ENCODE measurements around the gene OSGIN1.

Gene OSGIN1

DNA sequence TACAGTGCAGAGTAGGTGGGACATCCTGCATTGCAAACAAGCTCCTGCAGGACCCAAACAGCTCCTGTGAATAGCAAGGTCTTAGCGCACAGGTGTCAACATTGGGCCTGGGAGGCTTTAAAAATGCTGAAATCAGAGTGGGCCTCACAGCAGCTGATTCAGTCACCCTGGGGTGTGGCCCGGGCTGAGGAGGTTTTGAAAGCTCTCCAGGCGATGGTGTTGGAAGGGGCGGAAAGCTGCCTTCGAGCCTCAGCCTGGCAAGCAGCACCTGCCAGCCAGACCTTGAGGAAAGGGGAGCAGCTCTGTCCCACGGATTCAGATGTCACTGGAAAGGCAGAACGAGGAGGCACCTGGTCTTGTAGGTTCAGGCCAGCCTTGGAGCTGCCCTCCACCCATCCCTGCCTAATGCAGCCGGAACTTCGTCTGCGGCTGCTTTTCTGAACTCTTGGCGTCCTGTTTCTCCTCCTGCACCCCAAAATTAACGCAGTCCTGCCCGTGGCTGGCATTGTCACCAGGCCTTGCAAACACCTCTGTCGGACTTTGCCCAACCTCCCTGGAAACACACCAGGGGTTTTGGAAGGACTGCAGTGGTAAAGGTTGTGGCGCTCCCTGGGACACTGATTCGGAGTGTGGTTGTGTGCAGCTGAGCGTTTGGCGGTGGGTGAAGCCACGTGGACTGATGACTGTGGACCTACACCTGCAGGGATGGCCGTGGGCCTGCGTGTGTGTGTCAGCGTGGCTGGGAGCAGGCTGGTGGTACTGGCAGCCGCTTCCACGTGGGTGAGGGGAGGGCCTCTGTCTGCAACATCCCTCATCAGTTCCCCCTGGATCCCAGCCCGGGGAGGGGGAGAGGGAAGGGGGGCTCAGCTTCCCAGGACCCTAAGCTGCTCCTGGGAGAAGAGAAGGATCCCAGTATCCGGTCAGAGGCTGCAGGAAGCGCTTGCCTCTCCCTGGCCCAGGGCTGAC is 18.4 kb downstream of the OSGIN1 start:
- H3K9ac ChIP-seq (ENCODE audit: low read length): no peak overlapping the region
- no peak overlapping the region for H4K91ac ChIP-seq (ENCODE audit: low read depth, low read length)
- H2AFZ ChIP-seq (ENCODE audit: insufficient read depth, low read length, poor library complexity): no peak overlapping the region
- H2AK5ac ChIP-seq (ENCODE audit: low read length): no peak overlapping the region
- no peak overlapping the region for H4K8ac ChIP-seq (ENCODE audit: low read depth, low read length)
- H3K4me2 ChIP-seq (ENCODE audit: low read length): no peak overlapping the region
- no peak overlapping the region for H3K4ac ChIP-seq (ENCODE audit: low read depth, low read length)
- peaks cover 14% of the 10 kb centered on the region for H3K27me3 ChIP-seq (ENCODE audit: insufficient read depth, low read length)
- H4K12ac ChIP-seq (ENCODE audit: low read depth, low read length): no peak overlapping the region
- no peak overlapping the region for H2BK5ac ChIP-seq (ENCODE audit: low read depth, low read length, poor library complexity)
- H3K9me3 ChIP-seq (ENCODE audit: insufficient read depth, low read depth, low read length): peaks cover 4% of the 10 kb centered on the region
- H3K79me2 ChIP-seq (ENCODE audit: control insufficient read depth, insufficient read depth, low read length, poor library complexity): no peaks in the 10 kb centered on the region
- H3K4me3 ChIP-seq (ENCODE audit: low read depth, low read length): no peak overlapping the region
- no peak overlapping the region for H3K23ac ChIP-seq (ENCODE audit: low read length)
- H2BK12ac ChIP-seq (ENCODE audit: low read length): no peak overlapping the region
- no peak overlapping the region for H3K14ac ChIP-seq (ENCODE audit: low read length)
- H3K4me1 ChIP-seq (ENCODE audit: control insufficient read depth in 1 of 2, insufficient read depth in 2 of 2, low read length in 2 of 2): no peaks in the 10 kb centered on the region
- H3K36me3 ChIP-seq (ENCODE audit: control insufficient read depth in 1 of 2, insufficient read depth in 2 of 2, low read length in 2 of 2): no peaks in the 10 kb centered on the region
- H3K79me1 ChIP-seq (ENCODE audit: low read length): no peaks in the 10 kb centered on the region
- no peak overlapping the region for H3K18ac ChIP-seq (ENCODE audit: low read length)
- H2BK120ac ChIP-seq (ENCODE audit: insufficient read depth, low read length, poor library complexity): no peak overlapping the region
- no peak overlapping the region for H3K27ac ChIP-seq (ENCODE audit: low read depth, low read length)
- DNase-seq: no peak
- WGBS (ENCODE audit: extremely low coverage, insufficient coverage, insufficient read length): no CpG with 5 or more reads among the region's 27 CpGs

DNA sequence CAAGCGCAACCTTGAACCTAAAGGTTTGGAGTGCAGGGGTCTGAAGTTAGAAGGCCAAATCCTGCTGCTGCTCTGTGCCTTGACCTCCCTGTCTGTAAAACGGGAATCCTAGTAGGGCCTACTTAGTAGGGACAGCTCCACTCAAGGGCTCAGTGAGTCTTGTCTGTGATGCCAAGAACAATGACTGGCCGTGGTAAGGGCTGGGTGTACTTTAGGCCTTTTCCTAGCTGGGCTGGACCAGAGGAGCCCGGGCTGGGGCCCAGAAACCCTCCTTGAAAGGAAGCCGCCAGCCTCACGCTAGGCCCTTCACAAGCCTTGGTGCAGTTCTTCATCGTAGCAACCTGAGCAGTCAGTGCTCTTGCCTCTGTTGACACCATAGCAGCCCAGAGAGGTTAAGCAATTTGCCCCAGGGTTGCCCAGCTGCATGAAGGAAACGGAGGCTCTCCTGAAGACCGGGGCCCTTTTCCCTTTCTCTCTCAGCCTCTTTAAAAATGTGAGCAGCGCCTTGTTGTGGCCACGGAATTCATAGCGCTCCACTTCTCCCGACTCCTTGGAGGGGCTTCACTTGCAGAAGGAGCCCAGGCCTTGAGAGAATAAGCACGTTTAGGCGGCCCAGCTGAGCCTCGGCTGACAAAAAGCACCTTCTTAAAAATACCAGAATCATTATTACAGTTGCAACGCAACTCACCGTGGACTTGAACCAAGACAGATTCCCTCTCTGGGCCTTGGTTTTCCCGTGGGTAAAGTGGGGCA is 19.4 kb downstream of the OSGIN1 start:
- no peak overlapping the region for H3K18ac ChIP-seq (ENCODE audit: low read length)
- no peak overlapping the region for H3K4me2 ChIP-seq (ENCODE audit: low read length)
- H3K14ac ChIP-seq (ENCODE audit: low read length): no peak overlapping the region
- H4K8ac ChIP-seq (ENCODE audit: low read depth, low read length): no peak overlapping the region
- no peak overlapping the region for H2AFZ ChIP-seq (ENCODE audit: insufficient read depth, low read length, poor library complexity)
- H3K4ac ChIP-seq (ENCODE audit: low read depth, low read length): no peak overlapping the region
- no peak overlapping the region for H3K4me3 ChIP-seq (ENCODE audit: low read depth, low read length)
- no peak for DNase-seq
- no peak overlapping the region for H2BK12ac ChIP-seq (ENCODE audit: low read length)
- H2BK5ac ChIP-seq (ENCODE audit: low read depth, low read length, poor library complexity): no peak overlapping the region
- no CpG with 5 or more reads among the region's 19 CpGs for WGBS (ENCODE audit: extremely low coverage, insufficient coverage, insufficient read length)
- no peaks in the 10 kb centered on the region for H3K36me3 ChIP-seq (ENCODE audit: control insufficient read depth in 1 of 2, insufficient read depth in 2 of 2, low read length in 2 of 2)
- H3K27me3 ChIP-seq (ENCODE audit: insufficient read depth, low read length): peaks cover 14% of the 10 kb centered on the region
- no peaks in the 10 kb centered on the region for H3K4me1 ChIP-seq (ENCODE audit: control insufficient read depth in 1 of 2, insufficient read depth in 2 of 2, low read length in 2 of 2)
- H4K12ac ChIP-seq (ENCODE audit: low read depth, low read length): no peak overlapping the region
- no peak overlapping the region for H2BK120ac ChIP-seq (ENCODE audit: insufficient read depth, low read length, poor library complexity)
- H3K23ac ChIP-seq (ENCODE audit: low read length): no peak overlapping the region
- peaks cover 7% of the 10 kb centered on the region for H3K9me3 ChIP-seq (ENCODE audit: insufficient read depth, low read depth, low read length)
- H3K27ac ChIP-seq (ENCODE audit: low read depth, low read length): no peak overlapping the region
- H3K79me1 ChIP-seq (ENCODE audit: low read length): no peaks in the 10 kb centered on the region
- no peak overlapping the region for H4K91ac ChIP-seq (ENCODE audit: low read depth, low read length)
- H3K9ac ChIP-seq (ENCODE audit: low read length): no peak overlapping the region
- H2AK5ac ChIP-seq (ENCODE audit: low read length): no peak overlapping the region
- H3K79me2 ChIP-seq (ENCODE audit: control insufficient read depth, insufficient read depth, low read length, poor library complexity): no peaks in the 10 kb centered on the region

DNA sequence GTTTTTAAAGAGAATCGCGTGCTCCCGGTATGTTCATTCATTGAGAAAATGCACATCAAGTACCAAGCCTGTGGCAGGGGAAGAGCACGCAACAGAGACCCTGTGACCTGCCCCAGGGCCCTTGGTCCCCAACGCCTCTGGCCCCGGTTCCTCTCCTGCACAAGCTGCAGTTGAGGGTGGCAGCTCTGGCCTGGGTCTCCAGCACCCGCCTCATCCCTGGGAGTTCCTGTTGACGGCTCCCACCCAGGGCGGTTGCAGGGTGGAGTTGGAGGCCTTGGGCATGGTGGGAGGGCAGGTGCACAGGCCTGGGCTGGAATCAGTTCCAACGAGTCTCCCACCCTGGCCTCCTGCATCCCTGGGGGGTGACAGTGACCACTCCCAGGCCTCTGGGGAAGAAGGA is 20.0 kb downstream of the OSGIN1 start:
- no peak overlapping the region for H4K12ac ChIP-seq (ENCODE audit: low read depth, low read length)

DNA sequence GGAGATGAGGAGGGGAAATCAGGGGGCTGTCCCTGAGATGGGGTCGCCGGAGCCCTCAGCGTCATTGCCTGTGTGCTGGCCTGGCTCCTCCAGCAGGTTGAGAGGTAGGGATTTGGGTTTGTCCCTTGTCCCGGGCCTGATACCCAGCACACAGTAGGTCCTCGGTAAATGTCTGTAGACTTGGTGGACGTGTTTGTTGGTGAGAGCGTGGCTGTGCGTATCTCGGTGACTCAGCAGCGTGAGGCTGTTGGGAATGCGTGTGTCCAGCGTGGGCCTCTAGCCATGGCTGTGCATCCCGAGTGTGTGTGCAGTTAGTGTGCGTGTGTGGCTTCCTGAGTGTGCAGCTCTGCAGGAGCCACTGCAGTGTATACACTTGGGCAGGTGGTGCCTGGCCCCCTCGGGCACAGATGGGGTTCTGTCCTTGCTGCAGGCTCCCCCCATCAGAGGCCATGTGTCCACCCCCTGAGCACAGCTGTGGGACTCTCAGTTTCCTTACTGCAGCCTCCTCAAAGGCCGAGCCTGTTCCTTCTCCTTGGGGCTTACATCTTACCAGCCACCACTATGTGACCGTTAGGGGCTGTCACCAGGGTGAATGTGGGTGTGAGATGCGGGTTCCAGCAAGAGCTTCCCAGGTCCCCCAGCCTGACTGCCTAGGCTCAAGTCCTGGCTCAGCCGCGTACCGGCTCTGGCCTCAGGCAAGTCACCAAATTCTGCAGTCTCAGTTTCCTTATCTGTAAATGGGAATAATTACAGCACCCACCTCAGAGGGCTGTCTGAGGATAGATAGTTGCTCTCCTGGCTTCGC is 20.7 kb downstream of the OSGIN1 start:
- Histone ChIP-seq H2BK5ac (ENCODE audit: low read depth, low read length, poor library complexity) (no peak overlapping the region), H3K4me3 (ENCODE audit: low read depth, low read length) (no peak overlapping the region), H4K91ac (ENCODE audit: low read depth, low read length) (no peak overlapping the region), H3K27ac (ENCODE audit: low read depth, low read length) (no peak overlapping the region), H3K36me3 (ENCODE audit: control insufficient read depth in 1 of 2, insufficient read depth in 2 of 2, low read length in 2 of 2) (no peaks in the 10 kb centered on the region), H2BK12ac (ENCODE audit: low read length) (no peak overlapping the region), H3K4me1 (ENCODE audit: control insufficient read depth in 1 of 2, insufficient read depth in 2 of 2, low read length in 2 of 2) (no peaks in the 10 kb centered on the region), H3K79me1 (ENCODE audit: low read length) (no peaks in the 10 kb centered on the region), H2BK120ac (ENCODE audit: insufficient read depth, low read length, poor library complexity) (no peak overlapping the region), H3K9ac (ENCODE audit: low read length) (no peak overlapping the region), H3K23ac (ENCODE audit: low read length) (no peak overlapping the region), H3K27me3 (ENCODE audit: insufficient read depth, low read length) (peaks cover 12% of the 10 kb centered on the region), H3K79me2 (ENCODE audit: control insufficient read depth, insufficient read depth, low read length, poor library complexity) (no peaks in the 10 kb centered on the region), H3K9me3 (ENCODE audit: insufficient read depth, low read depth, low read length) (peaks cover 16% of the 10 kb centered on the region), H3K4me2 (ENCODE audit: low read length) (no peak overlapping the region), H2AK5ac (ENCODE audit: low read length) (no peak overlapping the region), H4K8ac (ENCODE audit: low read depth, low read length) (no peak overlapping the region), H4K12ac (ENCODE audit: low read depth, low read length) (no peak overlapping the region), H2AFZ (ENCODE audit: insufficient read depth, low read length, poor library complexity) (no peak overlapping the region), H3K14ac (ENCODE audit: low read length) (no peak overlapping the region), H3K4ac (ENCODE audit: low read depth, low read length) (no peak overlapping the region), H3K18ac (ENCODE audit: low read length) (no peak overlapping the region)
- WGBS (ENCODE audit: extremely low coverage, insufficient coverage, insufficient read length): no CpG with 5 or more reads among the region's 22 CpGs
- DNase-seq: no peak

More for the DNA sequence above, 20.0 kb downstream of the OSGIN1 start:
- Histone ChIP-seq H3K36me3 (ENCODE audit: control insufficient read depth in 1 of 2, insufficient read depth in 2 of 2, low read length in 2 of 2) (no peaks in the 10 kb centered on the region), H4K91ac (ENCODE audit: low read depth, low read length) (no peak overlapping the region), H3K14ac (ENCODE audit: low read length) (no peak overlapping the region), H3K4me1 (ENCODE audit: control insufficient read depth in 1 of 2, insufficient read depth in 2 of 2, low read length in 2 of 2) (no peaks in the 10 kb centered on the region), H2BK5ac (ENCODE audit: low read depth, low read length, poor library complexity) (no peak overlapping the region), H3K18ac (ENCODE audit: low read length) (no peak overlapping the region), H3K4ac (ENCODE audit: low read depth, low read length) (no peak overlapping the region), H3K79me2 (ENCODE audit: control insufficient read depth, insufficient read depth, low read length, poor library complexity) (no peaks in the 10 kb centered on the region), H2BK12ac (ENCODE audit: low read length) (no peak overlapping the region), H3K9me3 (ENCODE audit: insufficient read depth, low read depth, low read length) (peaks cover 9% of the 10 kb centered on the region), H2BK120ac (ENCODE audit: insufficient read depth, low read length, poor library complexity) (no peak overlapping the region), H4K8ac (ENCODE audit: low read depth, low read length) (no peak overlapping the region), H3K4me2 (ENCODE audit: low read length) (no peak overlapping the region), H3K79me1 (ENCODE audit: low read length) (no peaks in the 10 kb centered on the region), H3K4me3 (ENCODE audit: low read depth, low read length) (no peak overlapping the region), H3K23ac (ENCODE audit: low read length) (no peak overlapping the region), H3K9ac (ENCODE audit: low read length) (no peak overlapping the region), H3K27me3 (ENCODE audit: insufficient read depth, low read length) (peaks cover 14% of the 10 kb centered on the region), H2AFZ (ENCODE audit: insufficient read depth, low read length, poor library complexity) (no peak overlapping the region), H2AK5ac (ENCODE audit: low read length) (no peak overlapping the region), H3K27ac (ENCODE audit: low read depth, low read length) (no peak overlapping the region)
- no CpG with 5 or more reads among the region's 10 CpGs for WGBS (ENCODE audit: extremely low coverage, insufficient coverage, insufficient read length)
- no peak for DNase-seq

Measured in trophoblast cell (in vitro differentiated cells and primary cell).